Osteocyte (in vitro differentiated cells): ENCODE measurements around the gene DDX56. TPM values are rescaled to one million over a fixed set of nuclear protein-coding genes. Genes with fewer than 3 reads are reported as not detected.
"Not testable (repeated sequence)": the region's sequence is repeated elsewhere in the genome, so short reads cannot be mapped to it uniquely, and the experiment has no call there.

Experiments used
- DNase-seq: peaks from one replicate; pipeline ENCODE4 v3.0.0; 2021; ENCODE audit warnings: mixed read lengths; ENCODE audit not compliant: unreplicated experiment; ENCODE audit errors: extremely low spot score
- H3K27ac Mint-ChIP-seq: one replicate; pipeline ENCODE4 v1.8.0; 2021; ENCODE audit warnings: mild to moderate bottlenecking, mixed read lengths; ENCODE audit not compliant: unreplicated experiment
- H3K27me3 Mint-ChIP-seq: one replicate; pipeline ENCODE4 v1.8.0; 2021; ENCODE audit warnings: mixed read lengths; ENCODE audit not compliant: unreplicated experiment
- H3K36me3 Mint-ChIP-seq: one replicate; pipeline ENCODE4 v1.8.0; 2021; ENCODE audit warnings: mixed read lengths; ENCODE audit not compliant: unreplicated experiment
- H3K4me1 Mint-ChIP-seq: one replicate; pipeline ENCODE4 v1.8.0; 2021; ENCODE audit warnings: mixed read lengths; ENCODE audit not compliant: unreplicated experiment
- H3K4me3 Mint-ChIP-seq: one replicate; pipeline ENCODE4 v1.8.0; 2021; ENCODE audit warnings: mild to moderate bottlenecking, moderate library complexity, mixed read lengths; ENCODE audit not compliant: unreplicated experiment
- H3K9me3 Mint-ChIP-seq: one replicate; pipeline ENCODE4 v1.8.0; 2021; ENCODE audit warnings: mixed read lengths; ENCODE audit not compliant: unreplicated experiment
- CTCF ChIP-seq: fragments of 200-600 bp; sonication (generic); IDR thresholded peaks from 2 replicates; pipeline ENCODE4 v1.5.0; 2021; ENCODE audit warnings: antibody characterized with exemption, mild to moderate bottlenecking, moderate library complexity
- total RNA-seq: library from RNA; stranded (reverse); gene quantifications from 2 replicates; pipeline ENCODE4 v1.2.1, GENCODE V29; 2021

The DDX56 gene
- total RNA-seq, 1 donor from 2014 or later, result 67.0 TPM

DNA sequence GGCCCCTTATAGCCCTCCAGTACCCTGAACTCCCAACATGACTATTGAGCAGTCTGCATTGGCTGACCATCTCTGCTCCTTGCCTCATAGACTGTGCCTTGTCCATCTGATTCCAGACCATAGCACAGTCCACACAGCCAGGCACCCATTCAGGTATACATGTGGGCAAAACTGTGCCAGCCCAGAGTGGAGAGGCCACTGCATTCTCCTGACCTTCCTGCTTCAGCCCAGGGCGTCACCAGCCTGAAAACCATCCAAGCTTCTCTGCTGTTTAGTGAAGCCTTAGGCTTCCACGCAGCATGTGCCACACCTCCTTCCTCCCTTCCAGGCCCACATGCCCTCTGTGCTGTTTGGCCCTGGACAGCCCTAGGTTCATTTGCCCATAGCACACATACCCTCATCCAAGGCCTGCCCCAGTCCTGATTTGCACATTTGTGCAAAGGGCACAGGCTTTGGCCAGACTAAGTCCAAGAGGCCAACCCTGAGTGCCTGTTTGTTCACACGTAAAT is 10.5 kb downstream of the DDX56 start:
- DNase-seq, result no peak
- no peaks in the 10 kb centered on the region for H3K4me1 Mint-ChIP-seq
- H3K36me3 Mint-ChIP-seq, result peaks cover 31% of the 10 kb centered on the region
- H3K4me3 Mint-ChIP-seq, result no peak overlapping the region
- no peaks in the 10 kb centered on the region for H3K27me3 Mint-ChIP-seq
- H3K27ac Mint-ChIP-seq, result no peak overlapping the region
- TF ChIP-seq CTCF, result no peak
- H3K9me3 Mint-ChIP-seq, result no peaks in the 10 kb centered on the region

DNA sequence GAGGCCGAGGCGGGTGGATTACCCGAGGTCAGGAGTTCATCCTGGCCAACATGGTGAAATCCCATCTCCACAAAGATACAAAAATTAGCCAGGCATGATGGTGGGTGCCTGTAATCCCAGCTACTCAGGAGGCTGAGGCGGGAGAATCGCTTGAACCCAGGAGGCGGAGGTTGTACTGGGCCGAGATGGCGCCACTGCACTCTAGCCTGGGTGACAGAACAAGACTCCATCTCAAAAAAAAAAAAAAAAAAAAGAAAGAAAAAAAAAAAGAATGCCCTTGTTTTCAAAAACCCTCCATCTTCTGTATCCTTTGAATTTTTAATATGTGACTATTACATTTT is 11.1 kb downstream of the DDX56 start:
- H3K27ac Mint-ChIP-seq, H3K27me3 Mint-ChIP-seq, H3K4me1 Mint-ChIP-seq, H3K4me3 Mint-ChIP-seq, H3K9me3 Mint-ChIP-seq, DNase-seq: not testable (repeated sequence)
- peaks cover 26% of the 10 kb centered on the region for H3K36me3 Mint-ChIP-seq

DNA sequence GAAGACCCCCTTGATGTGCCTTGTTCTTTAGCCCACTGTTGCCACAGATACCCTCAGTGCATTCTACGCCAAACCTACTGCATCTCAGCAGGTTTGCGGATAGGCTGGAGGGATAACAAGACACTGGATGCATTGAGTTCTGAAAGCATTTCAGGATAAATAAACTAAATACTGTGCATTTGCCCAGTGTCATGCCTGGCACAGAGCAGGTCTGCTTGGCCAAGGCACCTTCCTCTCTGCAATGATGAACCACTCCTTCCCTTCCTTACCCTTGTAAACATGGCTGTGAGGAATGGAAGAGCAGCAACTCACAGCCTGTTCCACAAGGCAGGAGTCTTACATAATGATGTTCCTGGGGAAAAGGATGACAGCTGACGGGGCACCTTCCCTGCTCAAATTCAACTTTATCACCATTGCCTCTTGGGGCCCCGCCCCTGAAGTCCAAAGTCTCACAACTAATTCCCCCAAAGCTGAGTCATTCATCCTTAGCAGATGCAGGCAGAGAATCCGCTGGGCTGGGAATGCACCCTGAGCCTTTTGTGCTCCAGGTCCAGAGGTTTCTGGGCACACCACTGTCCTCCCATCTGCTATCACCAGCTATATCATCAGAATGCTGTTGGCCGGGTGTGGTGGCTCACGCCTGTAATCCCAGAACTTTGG is 11.6 kb downstream of the DDX56 start:
- peaks cover 21% of the 10 kb centered on the region for H3K36me3 Mint-ChIP-seq
- H3K4me3 Mint-ChIP-seq, result no peak overlapping the region
- DNase-seq, result no peak
- no peaks in the 10 kb centered on the region for H3K4me1 Mint-ChIP-seq
- TF ChIP-seq CTCF, result no peak
- no peaks in the 10 kb centered on the region for H3K9me3 Mint-ChIP-seq
- H3K27ac Mint-ChIP-seq, result no peak overlapping the region
- H3K27me3 Mint-ChIP-seq, result peaks cover 5% of the 10 kb centered on the region

- TF ChIP-seq CTCF, result no peak
Observed at GRCh38 chr7:44561481-44561880, 12.2 kb downstream of the DDX56 start.

DNA sequence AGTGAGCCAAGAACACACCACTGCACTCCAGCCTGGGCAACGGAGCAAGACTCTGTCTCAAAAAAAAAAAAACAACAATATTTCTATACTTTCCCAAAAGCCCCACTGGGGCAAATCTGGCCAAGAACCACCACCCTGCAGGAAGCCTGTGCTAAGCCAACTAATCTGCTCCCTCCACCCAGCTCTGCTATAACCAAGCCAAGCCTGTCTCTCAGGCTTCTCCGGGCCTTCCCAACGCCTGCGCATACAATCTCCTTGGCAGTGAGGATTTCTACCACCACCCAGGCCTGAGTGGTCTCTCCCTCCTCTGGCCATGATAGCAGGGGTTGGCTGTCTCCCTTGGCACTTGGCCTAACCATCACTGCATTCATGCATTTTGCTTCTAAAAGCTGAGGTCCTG is 14.2 kb downstream of the DDX56 start:
- Mint-ChIP-seq H3K27ac (no peak overlapping the region), H3K4me3 (no peak overlapping the region), H3K9me3 (no peaks in the 10 kb centered on the region), H3K4me1 (no peaks in the 10 kb centered on the region), H3K27me3 (peaks cover 9% of the 10 kb centered on the region), H3K36me3 (peaks cover 4% of the 10 kb centered on the region)
- TF ChIP-seq CTCF, result no peak
- DNase-seq, result no peak

More at GRCh38 chr7:44561481-44561880, 12.2 kb downstream of the DDX56 start:
- H3K36me3 Mint-ChIP-seq, result peaks cover 17% of the 10 kb centered on the region
- DNase-seq, result no peak
- H3K4me3 Mint-ChIP-seq, result no peak overlapping the region
- H3K27ac Mint-ChIP-seq, result no peak overlapping the region
- no peaks in the 10 kb centered on the region for H3K9me3 Mint-ChIP-seq
- peaks cover 9% of the 10 kb centered on the region for H3K27me3 Mint-ChIP-seq
- no peaks in the 10 kb centered on the region for H3K4me1 Mint-ChIP-seq
